Sciatic nerve (tissue), 2 donors: ENCODE data around the gene LMAN2. TPM values are rescaled to one million over a fixed set of nuclear protein-coding genes. Genes with fewer than 3 reads are reported as not detected.

ENCODE experiments used
- ATAC-seq: fragments of 200-7000 bp; cut with Tn5 transposase; one replicate; pipeline ENCODE4 v1.9.1; 2020; ENCODE audit warnings: mild to moderate bottlenecking, moderate library complexity
- DNase-seq: peaks from one replicate; pipeline ENCODE4 v3.0.0-alpha.2; 2020; ENCODE audit warnings: low spot score
- intact Hi-C: fragments of 100-400 bp; cut with DNase I; formaldehyde crosslinking; loops from one replicate; pipeline ENCODE4 v1.14.2; 2022
- total RNA-seq: library from RNA; stranded (reverse); fragmentation: NEBNext Ultra II Directional; extraction: Animal tissue kit (Norgen Biotek cat#: 25700); gene quantifications from one replicate; pipeline ENCODE4 v1.2.1, GENCODE V29; 2021
- donor health status: DM: no; HTN: no; CAD: no.
- donor health status: DM: no; HTN: no; CAD: no.

LMAN2 gene
- total RNA-seq, 1 donor from 2014 or later: 70.0 TPM

DNA sequence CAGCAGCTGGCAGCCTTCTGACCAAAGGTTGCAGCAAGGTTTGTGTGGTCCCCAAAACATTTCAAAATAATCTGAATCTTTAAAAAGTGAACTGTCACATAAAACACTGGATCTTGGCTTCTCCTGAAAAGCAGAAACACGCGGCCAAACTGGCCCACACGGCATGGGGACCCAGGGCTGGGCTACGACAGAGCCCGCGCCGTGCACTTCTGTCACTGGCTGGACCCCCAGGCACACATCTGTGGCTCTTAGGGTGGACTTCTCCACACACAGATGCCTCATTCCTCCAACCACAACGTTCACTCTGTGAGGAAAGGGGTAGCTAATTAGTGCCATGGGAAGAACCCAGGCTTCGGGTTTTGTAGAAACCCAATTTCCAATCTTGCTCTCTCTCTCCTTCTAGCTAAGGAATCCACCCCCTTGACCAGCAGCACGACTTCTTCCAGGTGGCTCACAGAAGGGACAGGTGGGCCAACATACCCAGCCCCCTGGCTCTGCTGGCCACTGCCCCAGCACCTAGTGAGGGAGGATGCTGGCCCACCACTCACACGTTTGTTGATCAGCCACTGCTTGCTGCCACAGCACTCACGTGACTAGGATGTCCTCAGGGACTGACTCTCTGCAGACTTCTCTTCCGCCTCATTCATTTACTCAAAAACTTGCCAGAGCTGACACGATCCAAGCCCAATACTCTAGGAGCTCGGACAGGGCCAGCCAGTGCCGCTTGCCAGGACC is 17.9 kb downstream of the LMAN2 start:
- DNase-seq: no peak
- intact Hi-C loops: no loop called here
- no peak for ATAC-seq

DNA sequence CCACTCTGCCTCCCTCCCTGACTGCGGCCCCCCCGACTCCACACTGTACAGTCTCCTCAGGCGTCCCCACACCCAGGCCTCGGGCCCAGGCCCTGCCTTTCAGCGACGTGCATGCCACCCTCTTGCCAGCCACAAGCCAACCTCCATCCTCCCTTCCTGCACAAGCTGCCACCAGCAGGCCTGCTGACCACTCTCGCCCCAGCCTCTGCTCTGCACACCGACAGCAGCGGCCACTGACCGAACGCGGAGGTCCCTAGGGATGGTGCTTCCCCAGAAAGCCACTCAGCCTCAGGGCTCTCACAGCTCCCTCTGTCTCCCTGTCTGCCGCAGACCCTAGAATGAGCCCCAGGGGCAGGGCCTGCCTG is 18.6 kb downstream of the LMAN2 start:
- ATAC-seq (no peak), DNase-seq (no peak)
- intact Hi-C loops: no loop called here

DNA sequence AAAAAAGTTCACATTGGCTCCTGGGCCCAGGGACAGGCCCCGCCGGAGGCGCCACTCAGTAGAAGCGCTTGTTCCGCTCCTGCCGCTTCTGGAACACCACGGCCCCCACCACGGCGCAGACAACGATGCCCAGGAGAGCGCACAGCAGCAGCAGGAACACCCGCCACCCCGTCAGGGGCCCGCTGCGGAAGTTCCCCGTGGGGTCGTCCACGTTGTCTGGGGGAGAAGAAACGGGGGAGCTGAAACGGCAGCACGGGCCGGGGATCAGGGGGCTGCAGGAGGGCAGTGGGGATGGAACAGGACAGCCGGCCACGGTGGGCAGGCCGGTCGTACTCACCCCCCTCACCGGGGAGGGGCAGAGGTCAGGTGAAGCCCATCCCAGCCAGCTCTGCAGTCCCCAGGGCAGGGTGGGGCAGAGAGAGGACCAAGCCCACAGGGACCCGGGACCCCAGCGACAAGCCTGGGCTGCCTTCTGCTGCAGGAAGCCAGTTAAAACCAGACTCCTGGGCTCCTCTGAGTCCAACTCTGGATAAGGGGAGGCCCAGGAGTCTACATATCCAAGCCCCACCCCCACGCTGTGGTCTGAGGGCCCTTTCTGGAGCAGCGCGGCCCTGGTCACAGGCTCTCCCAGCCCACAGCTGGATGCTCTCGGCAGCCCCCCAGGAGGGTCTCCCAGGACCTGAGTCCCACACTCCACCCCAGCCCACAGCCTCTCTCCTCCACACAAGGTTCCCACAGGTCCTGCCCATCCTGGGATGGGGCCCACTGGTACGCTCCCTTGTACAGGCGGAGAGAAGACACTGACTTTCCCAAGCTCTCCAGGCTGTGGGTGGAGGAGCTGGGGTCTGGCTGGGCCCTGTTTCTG is 19.2 kb downstream of the LMAN2 start:
- DNase-seq (no peak), ATAC-seq (no peak)
- intact Hi-C loops: no loop called here

DNA sequence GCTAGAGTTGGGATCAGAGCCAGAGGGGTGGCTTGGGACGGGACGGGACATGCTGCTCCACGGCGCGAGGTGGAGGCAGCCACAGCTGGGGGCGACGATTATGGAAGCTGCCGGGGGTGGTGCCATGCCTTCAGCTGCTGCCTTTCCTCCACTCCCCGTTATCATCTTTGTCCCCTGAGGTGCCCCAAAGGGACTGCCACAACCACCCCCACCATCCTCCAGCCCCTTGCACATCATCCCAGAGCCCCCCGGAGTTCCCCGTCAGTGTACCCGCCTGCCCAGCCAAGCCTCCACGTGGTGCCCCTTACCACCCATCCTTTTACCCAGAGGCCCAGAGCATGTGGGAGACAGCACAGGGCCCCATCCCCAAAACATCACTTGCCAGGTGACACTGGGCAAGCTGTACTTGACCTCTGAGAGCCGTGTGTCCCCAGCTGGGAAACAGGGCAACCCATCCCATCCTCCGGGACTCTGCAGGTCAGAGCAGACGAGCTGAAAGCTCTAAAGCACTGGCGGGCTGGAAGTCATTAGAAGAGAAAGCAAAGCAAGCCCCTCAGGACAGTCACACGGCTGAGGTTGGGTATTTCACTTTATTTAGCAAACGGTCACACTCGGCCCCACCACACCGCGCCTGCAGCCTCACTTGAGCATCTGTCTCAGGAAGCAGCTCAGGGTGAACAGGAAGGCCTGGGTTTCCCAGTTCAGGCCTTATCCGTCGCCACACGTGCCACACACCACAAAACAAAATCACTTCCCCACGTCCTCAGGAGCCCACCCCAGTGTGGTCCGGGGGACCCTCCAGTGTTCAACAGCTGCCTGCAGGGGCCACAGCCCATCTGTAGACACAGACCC is 20.3 kb downstream of the LMAN2 start:
- ATAC-seq (no peak), DNase-seq (no peak)
- intact Hi-C loops: no loop called here

DNA sequence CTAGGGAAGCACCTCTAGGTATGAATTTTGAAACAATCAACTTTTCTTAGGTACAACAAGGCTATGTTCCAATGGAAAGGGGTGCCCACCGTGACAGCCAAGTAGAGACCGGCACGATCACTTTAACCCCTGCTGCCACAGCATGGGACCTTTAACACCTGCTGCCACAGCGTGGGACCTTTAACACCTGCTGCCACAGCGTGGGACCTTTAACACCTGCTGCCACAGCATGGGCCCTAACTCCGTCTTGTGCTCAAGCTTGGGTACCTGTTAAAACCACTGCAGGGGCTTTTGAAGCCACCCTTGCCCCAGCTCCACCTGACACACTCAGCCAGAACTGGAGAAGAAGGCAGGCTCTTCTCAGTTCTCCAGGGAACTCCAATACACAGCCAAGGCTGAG is 21.6 kb downstream of the LMAN2 start:
- ATAC-seq: no peak
- intact Hi-C loops: no loop called here

DNA sequence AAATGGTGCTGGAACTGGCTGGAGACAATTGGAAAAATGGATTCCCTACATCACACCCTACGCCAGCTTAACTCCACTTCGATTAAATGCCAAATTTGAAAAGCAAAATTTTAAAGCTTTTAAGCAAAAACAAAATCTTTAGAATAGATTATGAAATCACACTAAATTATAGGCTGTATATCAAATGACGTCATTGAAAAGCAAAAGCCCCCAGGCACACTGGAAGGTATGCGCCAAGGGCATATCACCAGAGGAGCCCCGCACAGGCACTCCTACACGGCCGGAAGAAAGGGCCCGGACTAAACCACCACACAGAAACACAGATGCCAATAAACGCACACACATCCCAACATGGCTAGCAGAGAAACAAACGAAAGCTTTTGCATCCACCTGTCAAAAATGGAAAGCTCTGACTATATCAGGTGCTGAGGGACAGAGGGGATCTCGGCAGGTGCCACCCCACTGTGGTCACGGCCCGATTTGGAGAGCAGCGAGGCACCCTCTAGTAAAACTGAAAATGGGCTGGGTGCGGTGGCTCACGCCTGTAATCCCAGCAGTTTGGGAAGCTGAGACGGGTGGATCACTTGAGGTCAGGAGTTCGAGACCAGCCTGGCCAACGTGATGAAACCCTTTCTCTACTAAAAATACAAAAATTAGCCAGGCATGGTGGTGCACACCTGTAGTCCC is 22.8 kb downstream of the LMAN2 start:
- ATAC-seq: no peak
- intact Hi-C loops: no loop called here
- no peak for DNase-seq

More for the DNA sequence above, 21.6 kb downstream of the LMAN2 start:
- DNase-seq: no peak

DNA sequence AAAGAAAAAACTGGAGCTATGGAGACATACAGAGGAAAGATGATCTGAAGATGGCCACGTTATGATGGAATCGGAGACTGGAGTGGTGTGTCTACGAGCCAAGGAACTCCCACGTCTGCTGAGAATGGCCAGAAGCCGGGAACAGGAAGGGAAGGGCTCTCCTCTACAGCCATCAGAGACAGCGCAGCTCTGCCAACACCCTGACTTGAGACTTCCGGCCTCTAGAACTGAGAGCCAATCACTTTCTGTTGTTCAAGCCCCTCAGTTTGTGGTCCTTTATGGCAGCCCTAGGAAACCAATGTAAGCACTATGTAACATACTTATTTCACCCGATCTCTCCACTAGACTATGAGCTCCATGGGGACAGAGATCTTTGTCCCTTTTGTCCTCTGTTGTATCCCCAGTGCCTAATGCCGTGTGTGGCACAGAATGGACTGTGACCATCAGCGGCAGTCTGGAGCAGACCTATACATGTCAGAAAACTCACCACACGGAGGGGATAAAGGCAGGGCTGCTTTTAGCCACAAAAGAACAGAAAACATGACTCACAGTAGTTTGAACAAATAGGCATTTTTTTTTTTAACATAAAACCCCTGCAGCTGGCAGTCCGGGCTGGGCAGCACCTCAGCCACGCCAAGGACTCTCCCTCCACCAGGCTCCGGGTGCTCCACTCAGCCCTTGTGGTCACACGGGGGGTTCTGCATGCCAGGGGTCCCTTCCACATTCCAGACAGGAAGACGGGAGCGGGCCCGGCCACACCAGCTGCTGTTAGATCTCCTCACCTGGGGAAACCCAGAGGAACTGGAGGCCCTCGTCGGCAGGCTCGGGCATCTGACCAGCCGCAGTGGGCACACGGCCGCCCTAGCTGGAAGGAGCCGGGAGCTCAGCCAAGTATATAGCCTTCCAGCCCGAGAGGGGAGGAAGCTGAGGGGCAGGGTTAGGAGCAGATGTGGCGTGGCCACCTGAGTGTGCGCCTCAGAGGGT is 23.6 kb downstream of the LMAN2 start:
- intact Hi-C loops: no loop called here
- ATAC-seq (peak; percentile 77), DNase-seq (no peak)

DNA sequence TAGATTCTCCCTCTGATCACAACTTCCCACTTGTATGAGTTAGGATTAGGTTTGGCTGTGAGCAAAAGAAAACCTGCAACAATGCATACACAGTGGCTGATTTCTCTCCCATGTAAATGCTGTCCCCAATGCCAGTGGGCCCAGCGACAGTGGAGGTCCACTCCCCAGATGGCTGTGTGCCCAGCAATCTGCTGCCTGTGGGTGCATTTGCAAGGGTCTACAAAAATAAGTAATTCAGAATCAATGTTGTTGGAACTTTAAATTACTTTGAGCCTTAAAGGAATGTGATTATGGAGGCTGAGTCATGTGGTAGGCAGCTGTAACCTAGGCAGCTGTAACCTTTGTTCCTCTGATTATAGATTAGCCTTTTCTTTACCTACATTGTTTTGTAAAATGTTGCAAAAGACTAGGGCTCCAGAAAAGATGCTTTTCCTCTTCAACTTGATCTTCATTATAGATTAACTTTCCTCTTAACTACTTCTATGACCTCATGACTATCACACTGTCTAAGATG is 25.5 kb downstream of the LMAN2 start:
- DNase-seq (no peak), ATAC-seq (no peak)
- intact Hi-C loops: no loop called here

DNA sequence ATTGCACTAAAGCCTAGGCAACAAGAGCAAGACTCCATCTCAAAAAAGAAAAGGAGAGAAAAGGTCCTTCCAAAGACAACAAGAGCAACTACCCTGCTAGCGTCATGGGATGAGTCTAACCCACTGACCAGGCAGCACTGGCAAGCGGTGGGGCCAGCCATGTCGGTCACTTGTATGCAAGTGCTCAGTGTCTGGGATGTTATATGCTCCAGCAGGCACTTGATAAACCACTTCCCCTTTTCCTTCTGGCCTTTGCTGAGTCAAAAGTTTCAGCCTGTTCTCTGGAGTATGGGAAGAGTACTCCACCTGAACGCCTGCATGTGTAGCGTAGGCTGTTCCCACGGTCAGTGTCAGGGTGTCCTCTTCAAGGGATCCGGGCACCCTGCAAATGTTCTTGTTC is 30.6 kb downstream of the LMAN2 start:
- ATAC-seq (peak; percentile 64), DNase-seq (no peak)
- intact Hi-C loops: no loop called here

DNA sequence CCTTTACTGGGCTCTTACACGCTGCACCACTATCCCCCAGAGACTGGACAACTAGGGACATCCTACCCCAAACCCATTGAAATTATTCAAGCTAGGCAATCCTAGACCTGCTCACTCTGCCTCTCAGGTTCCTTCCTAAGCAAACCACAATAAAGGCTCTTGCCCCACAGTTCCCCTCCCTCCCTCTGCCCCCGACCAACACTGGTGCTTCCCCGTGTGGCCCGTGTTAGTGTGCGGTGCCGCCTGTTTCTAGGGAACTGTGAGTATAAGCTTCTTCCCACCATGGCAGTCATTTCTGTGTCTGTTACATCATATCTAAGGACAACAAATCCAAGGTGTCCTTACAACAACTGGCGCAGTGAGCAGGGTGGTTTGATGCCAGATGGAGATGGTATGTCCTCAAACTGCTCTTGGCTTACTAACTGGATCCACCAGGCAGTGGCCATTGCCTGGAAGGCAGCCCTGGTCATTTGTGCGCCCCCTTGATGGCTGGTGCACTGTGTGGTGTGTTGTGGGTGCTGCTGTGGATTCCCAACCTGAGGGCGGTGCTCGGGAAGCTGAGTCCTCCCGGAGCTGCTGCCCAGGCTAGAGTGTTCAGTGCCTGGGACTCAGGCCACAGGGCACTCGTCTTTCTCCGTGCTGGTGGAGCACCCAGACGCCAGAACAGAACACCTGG is 31.4 kb downstream of the LMAN2 start:
- no peak for DNase-seq
- ATAC-seq: no peak
- intact Hi-C loops: no loop called here

DNA sequence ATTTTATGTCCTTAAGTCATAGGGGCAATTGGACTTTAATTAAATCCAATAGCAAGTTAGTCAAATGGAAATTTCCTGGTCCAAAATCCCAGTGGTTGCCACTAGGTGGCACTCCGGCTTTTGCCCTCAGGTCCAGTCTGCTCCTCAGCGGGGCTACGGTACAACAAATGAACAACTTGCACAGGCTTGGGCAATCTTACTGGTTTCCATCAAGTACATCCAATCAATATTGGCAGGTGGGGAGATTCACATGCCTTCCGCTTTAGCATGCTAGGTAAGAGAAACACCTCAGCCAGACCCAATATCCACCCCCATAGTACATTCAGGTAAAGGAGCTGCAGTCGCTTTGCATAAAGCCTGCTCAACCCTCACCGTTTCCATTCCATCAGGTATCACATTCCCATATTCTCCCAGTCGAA is 33.5 kb downstream of the LMAN2 start:
- intact Hi-C loops: no loop called here
- peak; percentile 53 for ATAC-seq

DNA sequence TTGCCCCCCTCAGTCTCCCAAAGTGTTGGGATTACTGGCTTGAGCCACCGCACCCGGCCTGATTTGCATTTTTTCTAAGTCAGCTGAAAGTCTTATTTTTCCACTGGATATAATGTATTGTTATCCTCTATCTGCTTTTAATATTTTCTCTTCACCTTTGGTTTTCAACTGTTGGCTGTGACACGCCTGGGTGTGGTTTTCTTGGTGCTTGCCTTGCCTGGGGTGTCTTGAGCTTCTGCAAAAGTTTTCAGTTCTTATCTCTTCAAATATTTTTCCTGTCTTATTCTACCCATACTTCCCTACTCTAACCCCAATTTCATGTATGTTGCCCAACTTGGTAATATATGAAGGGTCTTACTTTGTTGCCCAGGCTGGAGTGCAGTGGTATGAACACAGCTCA is 35.5 kb downstream of the LMAN2 start:
- intact Hi-C loops: no loop called here
- ATAC-seq (no peak), DNase-seq (no peak)

More for the DNA sequence above, 33.5 kb downstream of the LMAN2 start:
- peak; percentile 79 for DNase-seq

DNA sequence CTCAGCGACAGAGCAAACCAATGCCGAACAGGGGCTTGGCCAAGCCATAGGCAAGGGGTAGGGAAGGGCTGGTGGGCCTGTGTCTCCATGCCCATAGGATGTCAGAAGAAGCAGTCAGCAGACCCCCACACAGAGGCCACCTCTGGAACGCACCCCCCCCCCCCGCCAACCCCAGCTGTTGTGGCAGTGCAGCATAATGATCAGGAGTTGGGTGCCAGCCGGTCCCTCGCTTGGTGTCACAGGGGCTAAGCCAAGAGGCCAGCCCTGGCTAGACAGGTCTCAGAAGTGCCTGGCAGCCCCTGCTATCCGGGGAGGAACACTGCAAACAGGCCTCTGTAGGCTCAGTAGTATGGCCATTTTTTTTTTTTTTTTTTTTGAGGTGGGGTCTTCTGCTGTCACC is 36.1 kb downstream of the LMAN2 start:
- DNase-seq: no peak
- ATAC-seq: no peak
- intact Hi-C loops: no loop called here

DNA sequence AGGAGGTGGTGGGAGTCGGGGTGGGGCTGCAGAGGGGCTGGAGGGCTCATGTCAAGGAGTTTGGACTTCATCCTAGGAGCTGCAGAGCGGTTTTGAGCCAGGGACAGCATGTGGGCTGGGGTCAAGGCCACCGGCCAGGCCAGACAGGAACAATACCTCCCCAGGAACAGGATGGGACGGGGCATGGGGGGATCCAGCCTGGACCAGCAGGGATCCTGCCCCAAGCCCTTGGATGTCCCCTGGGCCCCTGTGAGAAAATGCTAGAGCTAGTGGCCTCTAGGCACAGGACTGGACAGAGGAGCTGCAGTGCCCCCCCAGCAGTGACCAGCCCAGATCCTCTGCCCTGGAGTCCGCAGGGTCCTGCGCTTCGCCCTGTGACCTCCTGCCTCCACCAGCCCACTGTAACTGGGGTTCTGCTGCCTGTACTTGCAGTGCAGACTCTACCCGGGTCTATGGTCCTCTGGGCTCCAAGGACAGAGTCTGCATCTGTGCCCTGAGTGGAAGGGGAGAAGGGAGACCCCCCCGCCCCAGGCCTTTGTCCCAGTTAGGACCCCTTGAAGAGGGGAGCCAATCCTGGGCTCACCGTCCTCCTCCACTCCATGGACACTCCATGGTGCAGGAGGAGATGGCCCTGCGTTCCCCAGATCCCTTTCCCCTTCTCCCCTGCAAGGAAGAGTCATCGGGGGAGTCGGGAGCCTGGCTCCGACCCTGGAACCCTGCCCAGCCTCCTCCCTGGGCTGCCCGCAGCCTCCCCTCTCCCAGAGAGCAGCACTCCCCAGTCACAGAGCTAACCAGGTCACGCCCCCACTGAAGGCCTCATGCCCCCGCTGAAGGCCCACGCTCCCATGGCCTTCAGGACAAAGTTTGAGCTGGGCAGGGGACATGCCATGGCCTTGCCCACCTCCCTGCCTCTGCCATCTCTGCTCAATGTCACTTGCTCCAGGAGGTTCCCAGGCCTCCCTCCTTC is 36.8 kb downstream of the LMAN2 start:
- no peak for ATAC-seq
- intact Hi-C loops: no loop called here
- peak; percentile 52 for DNase-seq

DNA sequence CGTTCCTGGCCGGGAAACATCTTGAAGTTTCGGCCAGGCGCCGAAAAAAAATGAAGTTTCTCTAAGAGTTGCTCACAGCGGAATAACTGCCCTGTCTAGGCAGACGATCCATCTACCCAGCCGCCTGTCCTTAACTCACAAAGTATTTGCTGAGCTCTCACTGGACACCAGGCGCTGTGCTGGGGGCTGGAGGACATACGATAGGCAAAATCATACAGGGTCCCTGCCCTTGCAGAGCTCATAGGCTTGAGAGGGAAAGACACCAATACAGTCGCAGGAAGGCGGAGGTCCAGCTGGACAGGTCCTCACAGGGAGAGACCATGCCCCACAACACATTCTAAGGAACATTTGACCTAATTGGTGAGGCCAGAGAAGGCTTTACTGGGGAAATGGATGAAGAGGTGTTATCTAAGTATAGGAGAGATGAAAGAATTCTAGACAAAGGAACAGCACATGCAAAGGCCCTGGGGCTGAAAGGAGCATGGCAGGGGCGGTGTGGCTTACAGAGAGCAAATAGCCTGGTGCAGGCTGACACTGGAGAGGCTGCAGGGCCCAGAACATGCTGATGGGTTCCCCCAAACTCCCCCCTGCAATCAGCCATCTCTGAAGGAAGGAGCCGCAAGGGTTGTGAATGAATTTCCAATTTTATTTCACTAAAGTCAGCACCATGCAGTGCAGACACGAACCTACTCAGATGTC is 37.8 kb downstream of the LMAN2 start:
- intact Hi-C loops: no loop called here
- ATAC-seq (no peak), DNase-seq (peak; percentile 51)
